Measurements from ENCODE around the gene ABCC4. TPM values are rescaled to one million over a fixed set of nuclear protein-coding genes. Genes with fewer than 3 reads are reported as not detected.
A peak's percentile ranks its signal among the peaks of the same experiment; 100 is the strongest.

ABCC4 gene
- total and polyA plus RNA-seq, 2 of the 13 experiments (the other 11 are each of a cell fraction or from before 2014, with no cell fraction given), result 4.2 to 11.3 TPM

DNA sequence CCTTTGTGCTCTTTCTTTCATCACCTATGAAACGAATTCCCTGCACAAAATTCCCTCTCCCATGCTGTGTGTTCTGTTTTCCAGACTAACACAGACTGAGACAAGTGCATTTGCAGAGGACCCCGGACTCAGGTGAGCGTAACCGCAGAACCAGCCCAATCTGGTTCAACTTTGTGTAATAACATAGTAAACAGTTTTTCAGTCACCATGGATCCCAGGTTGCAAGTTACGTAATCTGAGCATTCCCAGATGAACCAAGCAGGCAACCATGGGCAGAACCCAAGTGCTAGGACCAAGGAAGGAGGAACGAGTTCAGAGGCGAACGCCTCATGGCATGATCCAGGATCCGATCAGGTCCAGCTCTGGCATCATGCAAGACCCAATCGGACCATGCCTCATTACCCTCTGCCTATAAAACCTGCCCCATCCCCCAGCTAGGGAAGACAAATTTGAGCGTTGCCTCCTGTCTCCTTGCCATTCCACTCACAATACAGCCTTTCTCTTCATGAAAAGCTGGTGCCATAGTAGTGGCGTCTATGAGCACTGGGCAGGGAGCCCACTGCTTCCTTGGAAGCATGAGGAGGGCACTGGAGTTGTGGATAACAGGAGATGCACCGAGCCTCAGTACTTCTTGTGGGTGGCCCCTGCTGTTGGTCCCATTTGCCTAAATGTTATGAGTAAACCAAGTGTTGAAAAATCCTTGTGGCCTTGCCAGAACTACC, 107.6 kb downstream of the ABCC4 start (continued):
- TF ChIP-seq, protein P1, sequence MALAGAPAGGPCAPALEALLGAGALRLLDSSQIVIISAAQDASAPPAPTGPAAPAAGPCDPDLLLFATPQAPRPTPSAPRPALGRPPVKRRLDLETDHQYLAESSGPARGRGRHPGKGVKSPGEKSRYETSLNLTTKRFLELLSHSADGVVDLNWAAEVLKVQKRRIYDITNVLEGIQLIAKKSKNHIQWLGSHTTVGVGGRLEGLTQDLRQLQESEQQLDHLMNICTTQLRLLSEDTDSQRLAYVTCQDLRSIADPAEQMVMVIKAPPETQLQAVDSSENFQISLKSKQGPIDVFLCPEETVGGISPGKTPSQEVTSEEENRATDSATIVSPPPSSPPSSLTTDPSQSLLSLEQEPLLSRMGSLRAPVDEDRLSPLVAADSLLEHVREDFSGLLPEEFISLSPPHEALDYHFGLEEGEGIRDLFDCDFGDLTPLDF (CRISPR knock-in tag; IDR thresholded peaks at IDR 0.05), result no peak
- no peak for TF ChIP-seq IRF2 (CRISPR knock-in tag; IDR thresholded peaks at IDR 0.05)
- TF ChIP-seq, protein P2, sequence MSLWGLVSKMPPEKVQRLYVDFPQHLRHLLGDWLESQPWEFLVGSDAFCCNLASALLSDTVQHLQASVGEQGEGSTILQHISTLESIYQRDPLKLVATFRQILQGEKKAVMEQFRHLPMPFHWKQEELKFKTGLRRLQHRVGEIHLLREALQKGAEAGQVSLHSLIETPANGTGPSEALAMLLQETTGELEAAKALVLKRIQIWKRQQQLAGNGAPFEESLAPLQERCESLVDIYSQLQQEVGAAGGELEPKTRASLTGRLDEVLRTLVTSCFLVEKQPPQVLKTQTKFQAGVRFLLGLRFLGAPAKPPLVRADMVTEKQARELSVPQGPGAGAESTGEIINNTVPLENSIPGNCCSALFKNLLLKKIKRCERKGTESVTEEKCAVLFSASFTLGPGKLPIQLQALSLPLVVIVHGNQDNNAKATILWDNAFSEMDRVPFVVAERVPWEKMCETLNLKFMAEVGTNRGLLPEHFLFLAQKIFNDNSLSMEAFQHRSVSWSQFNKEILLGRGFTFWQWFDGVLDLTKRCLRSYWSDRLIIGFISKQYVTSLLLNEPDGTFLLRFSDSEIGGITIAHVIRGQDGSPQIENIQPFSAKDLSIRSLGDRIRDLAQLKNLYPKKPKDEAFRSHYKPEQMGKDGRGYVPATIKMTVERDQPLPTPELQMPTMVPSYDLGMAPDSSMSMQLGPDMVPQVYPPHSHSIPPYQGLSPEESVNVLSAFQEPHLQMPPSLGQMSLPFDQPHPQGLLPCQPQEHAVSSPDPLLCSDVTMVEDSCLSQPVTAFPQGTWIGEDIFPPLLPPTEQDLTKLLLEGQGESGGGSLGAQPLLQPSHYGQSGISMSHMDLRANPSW (CRISPR knock-in tag; IDR thresholded peaks at IDR 0.05; ENCODE audit: borderline replicate concordance), result no peak
- TF ChIP-seq CEBPB (IDR thresholded peaks at IDR 0.05; ENCODE audit: borderline replicate concordance, low read depth, low read length), result peak; percentile 79
- TF ChIP-seq, protein P3, sequence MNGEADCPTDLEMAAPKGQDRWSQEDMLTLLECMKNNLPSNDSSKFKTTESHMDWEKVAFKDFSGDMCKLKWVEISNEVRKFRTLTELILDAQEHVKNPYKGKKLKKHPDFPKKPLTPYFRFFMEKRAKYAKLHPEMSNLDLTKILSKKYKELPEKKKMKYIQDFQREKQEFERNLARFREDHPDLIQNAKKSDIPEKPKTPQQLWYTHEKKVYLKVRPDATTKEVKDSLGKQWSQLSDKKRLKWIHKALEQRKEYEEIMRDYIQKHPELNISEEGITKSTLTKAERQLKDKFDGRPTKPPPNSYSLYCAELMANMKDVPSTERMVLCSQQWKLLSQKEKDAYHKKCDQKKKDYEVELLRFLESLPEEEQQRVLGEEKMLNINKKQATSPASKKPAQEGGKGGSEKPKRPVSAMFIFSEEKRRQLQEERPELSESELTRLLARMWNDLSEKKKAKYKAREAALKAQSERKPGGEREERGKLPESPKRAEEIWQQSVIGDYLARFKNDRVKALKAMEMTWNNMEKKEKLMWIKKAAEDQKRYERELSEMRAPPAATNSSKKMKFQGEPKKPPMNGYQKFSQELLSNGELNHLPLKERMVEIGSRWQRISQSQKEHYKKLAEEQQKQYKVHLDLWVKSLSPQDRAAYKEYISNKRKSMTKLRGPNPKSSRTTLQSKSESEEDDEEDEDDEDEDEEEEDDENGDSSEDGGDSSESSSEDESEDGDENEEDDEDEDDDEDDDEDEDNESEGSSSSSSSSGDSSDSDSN (CRISPR knock-in tag; IDR thresholded peaks at IDR 0.05), result no peak
- TF ChIP-seq MTF2 (CRISPR knock-in tag; IDR thresholded peaks at IDR 0.05; ENCODE audit: borderline replicate concordance), result no peak

Measured in HepG2 (cell line).